Measurements from ENCODE around the gene MID2. TPM values are rescaled to one million over a fixed set of nuclear protein-coding genes. Genes with fewer than 3 reads are reported as not detected.
"Not testable (repeated sequence)": the region's sequence is repeated elsewhere in the genome, so short reads cannot be mapped to it uniquely, and the experiment has no call there.

MID2 gene, protein sequence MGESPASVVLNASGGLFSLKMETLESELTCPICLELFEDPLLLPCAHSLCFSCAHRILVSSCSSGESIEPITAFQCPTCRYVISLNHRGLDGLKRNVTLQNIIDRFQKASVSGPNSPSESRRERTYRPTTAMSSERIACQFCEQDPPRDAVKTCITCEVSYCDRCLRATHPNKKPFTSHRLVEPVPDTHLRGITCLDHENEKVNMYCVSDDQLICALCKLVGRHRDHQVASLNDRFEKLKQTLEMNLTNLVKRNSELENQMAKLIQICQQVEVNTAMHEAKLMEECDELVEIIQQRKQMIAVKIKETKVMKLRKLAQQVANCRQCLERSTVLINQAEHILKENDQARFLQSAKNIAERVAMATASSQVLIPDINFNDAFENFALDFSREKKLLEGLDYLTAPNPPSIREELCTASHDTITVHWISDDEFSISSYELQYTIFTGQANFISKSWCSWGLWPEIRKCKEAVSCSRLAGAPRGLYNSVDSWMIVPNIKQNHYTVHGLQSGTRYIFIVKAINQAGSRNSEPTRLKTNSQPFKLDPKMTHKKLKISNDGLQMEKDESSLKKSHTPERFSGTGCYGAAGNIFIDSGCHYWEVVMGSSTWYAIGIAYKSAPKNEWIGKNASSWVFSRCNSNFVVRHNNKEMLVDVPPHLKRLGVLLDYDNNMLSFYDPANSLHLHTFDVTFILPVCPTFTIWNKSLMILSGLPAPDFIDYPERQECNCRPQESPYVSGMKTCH
- 10 to 100 TPM; 19.3 to 20.5 TPM for total RNA-seq
- polyA plus RNA-seq: 10 to 100 TPM in 1 of 3 donors, 1 to 10 TPM in 2; 5.8 to 12.3 (median 7.1) TPM
- 21.8 to 37.8 (median 32.7) reads per million in 6 experiments for total RNA-seq

- ATAC-seq (peak; percentile 67 to 73), DNase-seq (peak; percentile 19 to 81 (median 54))
- Mint-ChIP-seq H3K9me3 (no peaks in the 10 kb centered on the region), H3K27ac (peak within 1 kb of the TSS; percentile 76 to 93 (median 88)), H3K36me3 (no peaks in the 10 kb centered on the region), H3K4me1 (peaks cover 14 to 51% (median 46%) of the 10 kb centered on the region in 4 donors), H3K4me3 (peak within 1 kb of the TSS; percentile 79 to 90 (median 88)), H3K27me3 (peaks cover 0 to 4% (median 0%) of the 10 kb centered on the region in 5 donors)
- POLR2A ChIA-PET: interaction anchor here (0.7 to 3.0 kb wide), 12 partner anchors 12 to 265 kb away, joined by 3 to 18 read pairs (median 5); partner anchors contain the start of genes ATG4A, NCBP2L, PRPS1 and PSMD10
Observed at GRCh38 chrX:107825698-107826237, at the start of gene MID2. Gene MID2 (plus strand): TSS chrX:107825866. CDS start chrX:107826427, 561 bp downstream.

GRCh38 chrX:107776649-107777535 lies 48.8 kb upstream of the MID2 start:
- no peaks in the 10 kb centered on the region for H3K27me3 Mint-ChIP-seq
- peak; percentile 39 to 89 (median 76) for DNase-seq
- H3K4me1 Mint-ChIP-seq: peaks cover 13 to 27% (median 20%) of the 10 kb centered on the region in 4 donors
- no peaks in the 10 kb centered on the region for H3K9me3 Mint-ChIP-seq
- POLR2A ChIA-PET: interaction anchor here (0.7 to 4.6 kb wide), 15 partner anchors 10 to 778 kb away, joined by 3 to 90 read pairs (median 6); partner anchors contain the start of genes MID2 and PRPS1
- peak overlapping the region; percentile 65 to 98 (median 96) for H3K27ac Mint-ChIP-seq
- H3K36me3 Mint-ChIP-seq: peaks cover 0 to 8% (median 0%) of the 10 kb centered on the region in 3 donors
- peak overlapping the region; percentile 86 to 96 (median 89) for H3K4me3 Mint-ChIP-seq
- peak; percentile 65 to 68 for ATAC-seq

DNA sequence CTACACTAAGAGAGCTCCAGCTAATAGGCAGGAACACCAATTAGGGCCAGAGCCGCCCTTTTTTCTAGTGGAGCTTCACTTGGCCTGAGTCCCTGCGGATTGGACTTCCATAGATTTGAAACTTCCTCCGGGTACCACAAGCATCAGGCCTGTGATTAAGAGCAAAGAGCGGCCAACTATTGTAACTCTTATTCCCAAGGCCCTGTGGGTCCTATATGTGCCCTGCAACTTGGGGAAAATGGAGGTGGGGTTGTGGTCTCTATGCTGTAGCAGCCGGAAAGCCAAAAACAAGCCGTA lies 48.2 kb upstream of the MID2 start, which contains the start of gene NCBP2L:
TSS of gene NCBP2L (plus strand) at position 198 of the 297 bp plus-strand sequence. CDS start 16,488 bp downstream, outside the sequence.
- H3K4me3 Mint-ChIP-seq: peak within 1 kb of the TSS; percentile 86 to 96 (median 89)
- POLR2A ChIA-PET: interaction anchor here (0.8 to 4.6 kb wide), 10 partner anchors 36 to 778 kb away, joined by 3 to 90 read pairs (median 6); partner anchors contain the start of gene MID2
- ATAC-seq (no peak), DNase-seq (no peak)
- peak within 1 kb of the TSS; percentile 65 to 98 (median 96) for H3K27ac Mint-ChIP-seq
- H3K27me3 Mint-ChIP-seq: no peaks in the 10 kb centered on the region
- H3K9me3 Mint-ChIP-seq: no peaks in the 10 kb centered on the region
- H3K4me1 Mint-ChIP-seq: peaks cover 13 to 21% (median 20%) of the 10 kb centered on the region in 4 donors
- peaks cover 0 to 2% (median 0%) of the 10 kb centered on the region in 3 donors for H3K36me3 Mint-ChIP-seq

DNA sequence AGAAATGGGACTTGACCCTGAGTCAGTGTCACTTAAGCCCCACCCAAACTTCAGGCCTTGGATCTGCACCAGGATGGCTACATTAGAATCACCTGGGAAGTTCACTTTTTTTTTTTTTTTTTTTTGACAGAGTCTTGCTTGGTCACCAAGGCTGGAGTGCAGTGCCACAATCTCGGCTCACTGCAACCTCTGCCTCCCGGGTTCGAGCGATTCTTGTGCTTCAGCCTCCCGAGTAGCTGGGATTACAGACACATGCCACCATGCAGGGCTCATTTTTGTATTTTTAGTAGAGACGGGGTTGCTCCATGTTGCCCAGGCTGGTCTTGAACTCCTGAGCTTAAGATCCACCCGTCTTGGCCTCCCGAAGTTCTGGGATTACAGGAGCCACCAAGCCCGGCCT lies 45.1 kb upstream of the MID2 start:
- peaks cover 4 to 14% (median 9%) of the 10 kb centered on the region in 4 donors for H3K4me1 Mint-ChIP-seq
- no peaks in the 10 kb centered on the region for H3K9me3 Mint-ChIP-seq
- H3K36me3 Mint-ChIP-seq: no peaks in the 10 kb centered on the region
- POLR2A ChIA-PET: no interaction called here
- peaks cover 0 to 2% (median 0%) of the 10 kb centered on the region in 5 donors for H3K27me3 Mint-ChIP-seq
- DNase-seq (no peak), ATAC-seq (no peak)
- no peak overlapping the region for H3K27ac Mint-ChIP-seq
- H3K4me3 Mint-ChIP-seq: no peak overlapping the region

DNA sequence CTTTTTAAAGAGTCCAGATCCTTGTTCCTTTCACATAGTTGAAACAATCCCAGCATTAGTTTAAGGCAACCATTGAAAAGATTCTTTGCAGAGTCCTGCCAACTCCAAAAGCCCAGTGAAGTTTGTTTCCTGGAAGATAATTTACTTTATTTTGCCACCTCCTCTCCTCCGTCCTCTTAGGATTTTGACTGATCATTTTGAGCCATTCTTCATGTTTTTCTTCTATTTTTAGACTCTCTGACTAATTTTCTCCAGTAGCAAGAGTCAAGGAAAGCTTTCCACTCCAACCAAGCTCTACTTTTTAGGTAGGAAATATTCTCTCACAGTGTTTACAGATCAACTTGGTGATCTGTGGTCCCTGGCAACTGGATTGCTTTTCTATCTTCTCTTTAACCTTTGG lies 37.8 kb upstream of the MID2 start:
- Mint-ChIP-seq H3K4me3 (no peak overlapping the region), H3K27ac (no peak overlapping the region), H3K4me1 (no peaks in the 10 kb centered on the region), H3K36me3 (no peaks in the 10 kb centered on the region), H3K9me3 (no peaks in the 10 kb centered on the region), H3K27me3 (peaks cover 0 to 5% (median 4%) of the 10 kb centered on the region in 5 donors)
- POLR2A ChIA-PET: no interaction called here
- ATAC-seq (no peak), DNase-seq (no peak)

DNA sequence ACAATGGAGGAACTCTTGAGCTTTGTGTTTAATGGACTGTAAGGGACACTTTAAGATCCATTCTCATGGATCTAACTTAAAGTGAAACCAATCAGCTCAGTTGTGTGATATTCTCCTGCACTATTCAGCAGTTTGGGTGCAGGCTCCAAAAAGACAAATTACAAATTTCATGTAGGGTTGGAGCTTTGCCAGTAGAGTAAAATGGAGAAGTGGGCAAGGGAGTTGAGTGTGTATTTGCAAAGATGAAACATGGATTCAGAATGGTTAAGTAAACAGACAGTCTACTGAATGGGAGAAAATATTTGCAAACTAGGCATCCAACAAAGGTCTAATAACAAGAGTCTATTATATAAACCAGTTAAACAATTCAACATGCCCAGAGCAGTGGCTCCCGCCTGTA lies 21.2 kb upstream of the MID2 start:
- no peaks in the 10 kb centered on the region for H3K4me1 Mint-ChIP-seq
- peaks cover 0 to 11% (median 7%) of the 10 kb centered on the region in 5 donors for H3K27me3 Mint-ChIP-seq
- H3K4me3 Mint-ChIP-seq: no peak overlapping the region
- H3K36me3 Mint-ChIP-seq: no peaks in the 10 kb centered on the region
- peaks cover 0 to 16% (median 0%) of the 10 kb centered on the region in 9 donors for H3K9me3 Mint-ChIP-seq
- H3K27ac Mint-ChIP-seq: no peak overlapping the region
- ATAC-seq (no peak), DNase-seq (no peak)
- POLR2A ChIA-PET: no interaction called here

GRCh38 chrX:107805179-107805578 lies 20.5 kb upstream of the MID2 start:
- H3K27ac Mint-ChIP-seq: no peak overlapping the region
- peaks cover 0 to 11% (median 7%) of the 10 kb centered on the region in 5 donors for H3K27me3 Mint-ChIP-seq
- H3K4me1 Mint-ChIP-seq: no peaks in the 10 kb centered on the region
- POLR2A ChIA-PET: no interaction called here
- DNase-seq: no peak
- no peak for ATAC-seq
- H3K4me3 Mint-ChIP-seq: no peak overlapping the region
- no peaks in the 10 kb centered on the region for H3K36me3 Mint-ChIP-seq
- peaks cover 0 to 16% (median 0%) of the 10 kb centered on the region in 9 donors for H3K9me3 Mint-ChIP-seq

- H3K27me3 Mint-ChIP-seq: peaks cover 4 to 18% (median 12%) of the 10 kb centered on the region in 5 donors
- H3K9me3 Mint-ChIP-seq, DNase-seq, H3K4me1 Mint-ChIP-seq, POLR2A ChIA-PET, H3K4me3 Mint-ChIP-seq, ATAC-seq, H3K36me3 Mint-ChIP-seq, H3K27ac Mint-ChIP-seq: not testable (repeated sequence)
Observed at GRCh38 chrX:107810053-107810452, 15.6 kb upstream of the MID2 start.

DNA sequence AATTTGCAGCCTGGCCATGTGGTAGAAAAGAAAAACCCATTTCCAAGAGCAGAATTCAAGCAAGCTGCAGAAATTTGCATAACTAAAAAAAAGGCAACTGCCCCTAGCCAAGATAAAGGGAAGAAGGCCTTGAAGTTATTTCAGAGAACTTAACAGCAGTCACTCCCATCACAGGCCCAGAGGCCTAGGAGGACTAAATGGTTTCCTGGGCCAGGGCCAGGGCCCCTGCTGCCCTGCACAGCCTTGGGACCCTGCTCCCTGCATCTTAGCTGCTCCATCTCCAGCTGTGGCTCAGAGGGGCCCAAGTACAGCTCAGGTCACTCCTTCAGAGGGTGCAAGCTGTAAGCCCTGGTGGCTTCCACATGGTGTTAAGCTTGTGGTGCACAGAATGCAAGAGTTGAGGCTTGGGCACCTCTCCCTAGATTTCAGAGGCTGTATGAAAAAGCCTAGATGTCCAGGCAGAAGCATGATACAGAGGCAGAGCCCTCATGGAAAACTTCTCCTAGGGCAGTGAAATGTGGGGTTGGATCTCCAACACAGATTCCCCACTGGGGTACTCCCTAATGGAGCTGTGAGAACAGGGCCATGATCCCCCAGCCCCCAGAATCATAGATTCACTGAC lies 6.7 kb upstream of the MID2 start:
- H3K36me3 Mint-ChIP-seq: no peaks in the 10 kb centered on the region
- POLR2A ChIA-PET: no interaction called here
- no peak overlapping the region for H3K27ac Mint-ChIP-seq
- H3K9me3 Mint-ChIP-seq: peaks cover 0 to 12% (median 0%) of the 10 kb centered on the region in 9 donors
- H3K27me3 Mint-ChIP-seq: peaks cover 0 to 2% (median 0%) of the 10 kb centered on the region in 5 donors
- ATAC-seq: no peak
- no peak for DNase-seq
- H3K4me3 Mint-ChIP-seq: no peak overlapping the region
- peaks cover 3 to 10% (median 5%) of the 10 kb centered on the region in 4 donors for H3K4me1 Mint-ChIP-seq

- DNase-seq: no peak
- ATAC-seq: no peak
- Mint-ChIP-seq H3K9me3 (peaks cover 0 to 12% (median 0%) of the 10 kb centered on the region in 9 donors), H3K36me3 (no peaks in the 10 kb centered on the region), H3K4me3 (peak overlapping the region in 1 of 10 donors; percentile 31), H3K27ac (peak overlapping the region in 1 of 10 donors; percentile 5), H3K27me3 (peaks cover 0 to 5% (median 0%) of the 10 kb centered on the region in 5 donors), H3K4me1 (peaks cover 11 to 35% (median 30%) of the 10 kb centered on the region in 4 donors)
- POLR2A ChIA-PET: interaction anchor here (0.6 kb wide), 1 partner anchor 79 kb away, joined by 3 read pairs; no protein-coding TSS in a partner anchor
Observed at GRCh38 chrX:107823042-107823441, 2.6 kb upstream of the MID2 start.

GRCh38 chrX:107823456-107823855 lies 2.2 kb upstream of the MID2 start:
- H3K27ac Mint-ChIP-seq: peak overlapping the region in 1 of 10 donors; percentile 5
- ATAC-seq (no peak), DNase-seq (no peak)
- peaks cover 0 to 5% (median 0%) of the 10 kb centered on the region in 5 donors for H3K27me3 Mint-ChIP-seq
- peak overlapping the region in 4 of 10 donors; percentile 1 to 31 (median 18) for H3K4me3 Mint-ChIP-seq
- H3K4me1 Mint-ChIP-seq: peaks cover 11 to 36% (median 31%) of the 10 kb centered on the region in 4 donors
- peaks cover 0 to 12% (median 0%) of the 10 kb centered on the region in 9 donors for H3K9me3 Mint-ChIP-seq
- no peaks in the 10 kb centered on the region for H3K36me3 Mint-ChIP-seq
- POLR2A ChIA-PET: no interaction called here
